HEK293 (cell line): ENCODE data around the gene ALDOA.

Experiments used
- CTCF ChIP-seq: fragments of 450-650 bp; formaldehyde crosslinking; IDR thresholded peaks from 2 replicates; pipeline ENCODE4 v1.5.1; 2016; ENCODE audit warnings: missing biosample characterization, missing genetic modification characterization
- SETDB1 ChIP-seq: IDR thresholded peaks from one replicate; pipeline ENCODE4 v1.6.1; 2017; ENCODE audit warnings: mild to moderate bottlenecking, low read length, moderate library complexity, mixed read lengths; ENCODE audit not compliant: insufficient read length
- ZNF768 ChIP-seq: fragments of 450-650 bp; formaldehyde crosslinking; IDR thresholded peaks from 2 replicates; pipeline ENCODE4 v1.5.1; 2018; ENCODE audit warnings: missing biosample characterization, mild to moderate bottlenecking, missing genetic modification characterization

- TF ChIP-seq CTCF = no peak
- TF ChIP-seq SETDB1 = no peak
- no peak for TF ChIP-seq ZNF768 (tag by site-specific recombination)
Measured at GRCh38 chr16:30025574-30025973, 40.0 kb upstream of the ALDOA start.
